Measurements from ENCODE around the gene SH2D2A.

- no peak for TF ChIP-seq CTCF (IDR thresholded peaks at IDR 0.05; ENCODE audit: low read depth, low read length)
- no peak for TF ChIP-seq POLR2A (IDR thresholded peaks at IDR 0.05; ENCODE audit: extremely low read depth, insufficient read length)
- no peak for TF ChIP-seq MYC (IDR thresholded peaks at IDR 0.05; ENCODE audit: low read depth, low read length)
These were observed 31.2 kb downstream of the SH2D2A start for GRCh38 chr1:156785458-156785857.

All from NB4 (cell line).